PC-9 (cell line): ENCODE data around the gene SEMA3E.

Source experiments
- EZH2 ChIP-seq: fragments of 200-600 bp; sonication (generic); IDR thresholded peaks from 2 replicates; pipeline ENCODE4 v1.8.0; 2017; ENCODE audit warnings: antibody characterized with exemption, low read depth
- TF ChIP-seq, protein P1 (sequence below): fragments of 200-600 bp; sonication (generic); conservative IDR thresholded peaks from 2 replicates; pipeline ENCODE4 v1.6.1; 2017; ENCODE audit warnings: mixed run types, antibody characterized with exemption, mild to moderate bottlenecking, moderate library complexity

DNA sequence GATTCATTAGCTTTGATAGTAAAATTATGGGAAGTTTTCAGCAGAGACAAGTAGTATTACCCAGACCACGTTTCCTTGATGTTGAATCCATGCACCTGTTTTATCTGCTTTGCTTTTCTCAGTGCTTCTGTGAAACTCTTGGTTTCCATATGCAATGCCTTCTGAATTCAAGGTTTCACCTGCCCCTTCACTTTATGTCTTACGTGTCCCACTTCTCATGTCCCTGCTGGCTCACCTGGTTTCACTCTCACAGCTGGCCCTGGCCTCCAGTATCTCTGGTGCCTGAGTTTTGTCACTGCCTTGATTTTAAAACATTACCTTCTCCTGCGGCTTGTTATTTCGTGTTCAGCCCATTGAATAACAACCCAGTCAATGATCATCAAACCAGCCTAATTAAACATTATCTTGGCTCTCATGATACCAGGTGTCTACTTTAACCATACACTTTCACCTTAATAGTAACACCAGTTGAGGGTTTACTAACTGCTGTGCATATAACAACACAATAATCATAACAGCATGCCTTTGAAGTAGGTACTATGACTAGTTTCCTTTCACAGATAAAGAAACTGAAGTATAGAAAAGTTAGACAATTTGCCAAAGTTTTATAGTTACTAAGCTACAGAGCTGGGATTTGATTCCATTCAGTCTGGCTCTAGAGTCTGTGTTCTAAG, 310.5 kb downstream of the SEMA3E start:
- TF ChIP-seq, protein P1, sequence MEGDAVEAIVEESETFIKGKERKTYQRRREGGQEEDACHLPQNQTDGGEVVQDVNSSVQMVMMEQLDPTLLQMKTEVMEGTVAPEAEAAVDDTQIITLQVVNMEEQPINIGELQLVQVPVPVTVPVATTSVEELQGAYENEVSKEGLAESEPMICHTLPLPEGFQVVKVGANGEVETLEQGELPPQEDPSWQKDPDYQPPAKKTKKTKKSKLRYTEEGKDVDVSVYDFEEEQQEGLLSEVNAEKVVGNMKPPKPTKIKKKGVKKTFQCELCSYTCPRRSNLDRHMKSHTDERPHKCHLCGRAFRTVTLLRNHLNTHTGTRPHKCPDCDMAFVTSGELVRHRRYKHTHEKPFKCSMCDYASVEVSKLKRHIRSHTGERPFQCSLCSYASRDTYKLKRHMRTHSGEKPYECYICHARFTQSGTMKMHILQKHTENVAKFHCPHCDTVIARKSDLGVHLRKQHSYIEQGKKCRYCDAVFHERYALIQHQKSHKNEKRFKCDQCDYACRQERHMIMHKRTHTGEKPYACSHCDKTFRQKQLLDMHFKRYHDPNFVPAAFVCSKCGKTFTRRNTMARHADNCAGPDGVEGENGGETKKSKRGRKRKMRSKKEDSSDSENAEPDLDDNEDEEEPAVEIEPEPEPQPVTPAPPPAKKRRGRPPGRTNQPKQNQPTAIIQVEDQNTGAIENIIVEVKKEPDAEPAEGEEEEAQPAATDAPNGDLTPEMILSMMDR, result no peak
- TF ChIP-seq EZH2, result no peak
